ENCODE measurements around the gene RASAL1. TPM values are rescaled to one million over a fixed set of nuclear protein-coding genes. Genes with fewer than 3 reads are reported as not detected.

RASAL1 gene
- total RNA-seq, 1 experiment from 2014 or later: 0.32 TPM

DNA sequence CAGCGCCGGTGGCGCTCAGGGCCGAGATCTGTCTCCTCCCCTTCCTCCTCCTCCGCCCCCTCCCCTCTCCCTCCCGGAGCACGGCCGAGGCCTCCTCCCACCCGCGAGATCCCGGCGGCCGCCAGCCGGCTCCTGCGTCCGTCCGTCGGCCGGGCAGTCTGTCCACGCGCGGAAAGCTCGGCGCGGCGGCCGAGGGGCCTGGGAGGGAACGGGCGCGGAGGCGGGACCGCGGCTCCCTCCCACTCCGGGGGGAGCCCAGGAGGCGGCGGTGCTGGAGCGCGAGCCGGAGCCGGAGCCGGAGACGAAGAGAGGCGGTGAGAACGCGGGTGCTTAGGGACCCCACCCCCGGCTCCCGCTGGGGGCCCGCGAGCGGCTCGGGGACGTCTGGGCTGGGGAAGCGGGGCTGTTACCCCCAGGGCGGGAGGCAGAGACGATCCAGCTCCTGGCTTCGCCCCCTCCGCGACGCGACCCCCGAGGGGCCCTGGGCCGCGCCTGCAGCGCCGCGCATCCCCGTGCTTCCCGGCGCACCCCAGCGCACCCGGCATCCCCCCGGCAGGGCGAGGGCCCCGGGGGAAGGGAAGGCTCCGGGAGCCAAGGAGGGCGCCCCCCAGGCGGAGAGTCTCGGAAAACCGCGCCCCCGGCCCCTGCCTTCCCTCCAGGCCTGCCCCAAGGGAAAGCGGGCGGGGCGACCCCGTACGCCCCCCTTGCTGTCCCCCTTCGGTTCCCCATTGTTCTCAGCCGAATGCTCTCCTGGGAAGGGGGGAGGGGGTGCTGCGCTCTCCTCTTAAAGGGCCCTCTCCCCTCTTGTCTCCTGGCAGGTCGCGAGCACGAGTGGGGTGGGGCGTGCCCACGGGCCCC is 78.7 kb downstream of the RASAL1 start, which contains the start of gene DTX1:
TSS of gene DTX1 (plus strand) at position 100 of the 858 bp plus-strand sequence. CDS start 1,463 bp downstream, outside the sequence.
- Histone ChIP-seq H3K27ac (ENCODE audit: low read depth, low read length, poor library complexity, severe bottlenecking) (peak within 1 kb of the TSS; percentile 23), H3K9me3 (ENCODE audit: low read depth, low read length, poor library complexity, severe bottlenecking) (no peaks in the 10 kb centered on the region), H3K36me3 (ENCODE audit: insufficient read depth, low read length, poor library complexity, severe bottlenecking) (no peaks in the 10 kb centered on the region), H3K4me1 (ENCODE audit: insufficient read depth, low read length, poor library complexity, severe bottlenecking) (no peaks in the 10 kb centered on the region), H3K4me3 (ENCODE audit: low read depth, low read length, poor library complexity, severe bottlenecking) (peak within 1 kb of the TSS; percentile 59), H3K27me3 (replicated peaks; ENCODE audit: insufficient read depth, low read depth, low read length, poor library complexity) (peaks cover 15% of the 10 kb centered on the region)
- DNase-seq (ENCODE audit: low spot score): peak; percentile 12
- TF ChIP-seq, protein P1, sequence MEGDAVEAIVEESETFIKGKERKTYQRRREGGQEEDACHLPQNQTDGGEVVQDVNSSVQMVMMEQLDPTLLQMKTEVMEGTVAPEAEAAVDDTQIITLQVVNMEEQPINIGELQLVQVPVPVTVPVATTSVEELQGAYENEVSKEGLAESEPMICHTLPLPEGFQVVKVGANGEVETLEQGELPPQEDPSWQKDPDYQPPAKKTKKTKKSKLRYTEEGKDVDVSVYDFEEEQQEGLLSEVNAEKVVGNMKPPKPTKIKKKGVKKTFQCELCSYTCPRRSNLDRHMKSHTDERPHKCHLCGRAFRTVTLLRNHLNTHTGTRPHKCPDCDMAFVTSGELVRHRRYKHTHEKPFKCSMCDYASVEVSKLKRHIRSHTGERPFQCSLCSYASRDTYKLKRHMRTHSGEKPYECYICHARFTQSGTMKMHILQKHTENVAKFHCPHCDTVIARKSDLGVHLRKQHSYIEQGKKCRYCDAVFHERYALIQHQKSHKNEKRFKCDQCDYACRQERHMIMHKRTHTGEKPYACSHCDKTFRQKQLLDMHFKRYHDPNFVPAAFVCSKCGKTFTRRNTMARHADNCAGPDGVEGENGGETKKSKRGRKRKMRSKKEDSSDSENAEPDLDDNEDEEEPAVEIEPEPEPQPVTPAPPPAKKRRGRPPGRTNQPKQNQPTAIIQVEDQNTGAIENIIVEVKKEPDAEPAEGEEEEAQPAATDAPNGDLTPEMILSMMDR (conservative IDR thresholded peaks at IDR 0.05; ENCODE audit: low read depth, low read length): no peak
- TF ChIP-seq EZH2 (IDR thresholded peaks at IDR 0.05; ENCODE audit: borderline replicate concordance, low read depth, low read length, poor library complexity, severe bottlenecking): peak; percentile 68
- intact Hi-C loops (cut with micrococcal nuclease; ENCODE audit: unreplicated experiment): loop anchor here (10.0 kb wide), 1 partner anchor 368 kb away; the partner anchor contains the start of gene SDSL
- BruUV-seq (replicated peaks): no TSS peak
- POLR2A ChIA-PET (ENCODE audit: low non-redundant PET): no interaction called here
- CTCF ChIA-PET: no interaction called here

DNA sequence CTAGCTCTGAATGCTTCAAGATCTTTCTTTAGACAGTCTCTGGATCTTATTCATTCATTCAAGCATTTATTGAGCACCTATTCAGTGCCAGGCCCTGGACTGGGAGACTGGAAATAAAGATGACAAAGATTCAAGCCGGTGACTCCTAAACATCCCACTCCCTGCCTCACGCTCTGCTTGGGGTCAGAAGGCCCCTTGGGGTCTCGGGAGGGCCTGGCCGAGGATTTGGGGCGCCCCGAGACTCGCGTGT is 79.3 kb downstream of the RASAL1 start:
- Histone ChIP-seq H3K4me1 (ENCODE audit: insufficient read depth, low read length, poor library complexity, severe bottlenecking) (no peaks in the 10 kb centered on the region), H3K9me3 (ENCODE audit: low read depth, low read length, poor library complexity, severe bottlenecking) (no peaks in the 10 kb centered on the region), H3K4me3 (ENCODE audit: low read depth, low read length, poor library complexity, severe bottlenecking) (peak overlapping the region; percentile 59), H3K27ac (ENCODE audit: low read depth, low read length, poor library complexity, severe bottlenecking) (peak overlapping the region; percentile 23), H3K27me3 (replicated peaks; ENCODE audit: insufficient read depth, low read depth, low read length, poor library complexity) (peaks cover 15% of the 10 kb centered on the region), H3K36me3 (ENCODE audit: insufficient read depth, low read length, poor library complexity, severe bottlenecking) (no peaks in the 10 kb centered on the region)
- no TSS peak for BruUV-seq (replicated peaks)
- intact Hi-C loops (cut with micrococcal nuclease; ENCODE audit: unreplicated experiment): loop anchor here (10.0 kb wide), 1 partner anchor 368 kb away; the partner anchor contains the start of gene SDSL
- TF ChIP-seq, protein P1 (conservative IDR thresholded peaks at IDR 0.05; ENCODE audit: low read depth, low read length): no peak
- TF ChIP-seq EZH2 (IDR thresholded peaks at IDR 0.05; ENCODE audit: borderline replicate concordance, low read depth, low read length, poor library complexity, severe bottlenecking): no peak
- CTCF ChIA-PET: no interaction called here
- DNase-seq (ENCODE audit: low spot score): no peak
- POLR2A ChIA-PET (ENCODE audit: low non-redundant PET): no interaction called here

DNA sequence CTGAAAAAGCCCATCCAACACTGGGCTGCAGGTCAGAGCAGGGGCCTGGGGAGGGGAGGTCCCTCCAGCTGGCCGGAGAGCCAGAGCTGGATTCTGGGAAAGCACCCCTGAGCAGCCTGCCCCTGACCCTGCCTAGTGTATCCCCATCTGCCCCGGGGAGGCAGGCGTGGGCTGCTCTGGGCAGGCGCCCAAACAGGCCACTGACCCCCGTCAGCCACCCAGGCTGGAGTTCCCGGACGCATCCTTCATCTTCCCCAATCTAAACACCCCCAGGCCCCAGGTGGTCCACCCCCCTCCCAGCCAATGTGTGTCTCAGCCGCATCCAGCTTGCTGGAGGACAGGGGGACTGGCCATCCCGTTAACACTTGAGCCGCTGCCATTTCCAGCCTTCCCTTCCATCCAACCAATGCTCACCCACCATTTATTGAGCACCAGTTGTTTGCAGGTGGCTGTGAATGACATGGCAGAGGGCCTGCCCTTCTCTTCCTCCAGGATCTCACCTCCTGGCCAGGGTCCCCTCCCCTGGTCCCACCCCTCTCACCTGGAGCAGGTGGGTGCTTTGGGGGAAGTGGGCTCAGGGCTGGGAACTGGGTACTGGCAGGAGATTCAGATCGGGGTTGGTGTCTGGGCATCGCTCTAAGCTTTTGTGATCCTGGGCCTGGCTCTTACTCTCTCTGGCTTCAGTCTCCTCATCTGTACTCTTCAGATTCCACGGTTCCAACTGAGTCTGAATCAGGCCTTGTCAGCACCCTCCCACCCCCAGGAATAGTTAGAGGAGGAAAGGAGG is 79.8 kb downstream of the RASAL1 start:
- ChIA-PET CTCF (no interaction called here), POLR2A (ENCODE audit: low non-redundant PET) (no interaction called here)
- H3K27me3 ChIP-seq (replicated peaks; ENCODE audit: insufficient read depth, low read depth, low read length, poor library complexity): peaks cover 15% of the 10 kb centered on the region
- H3K9me3 ChIP-seq (ENCODE audit: low read depth, low read length, poor library complexity, severe bottlenecking): no peaks in the 10 kb centered on the region
- H3K4me1 ChIP-seq (ENCODE audit: insufficient read depth, low read length, poor library complexity, severe bottlenecking): no peaks in the 10 kb centered on the region
- no TSS peak for BruUV-seq (replicated peaks)
- intact Hi-C loops (cut with micrococcal nuclease; ENCODE audit: unreplicated experiment): loop anchor here (10.0 kb wide), 1 partner anchor 369 kb away; the partner anchor contains the start of gene SDSL
- no peak overlapping the region for H3K4me3 ChIP-seq (ENCODE audit: low read depth, low read length, poor library complexity, severe bottlenecking)
- no peak overlapping the region for H3K27ac ChIP-seq (ENCODE audit: low read depth, low read length, poor library complexity, severe bottlenecking)
- H3K36me3 ChIP-seq (ENCODE audit: insufficient read depth, low read length, poor library complexity, severe bottlenecking): no peaks in the 10 kb centered on the region
- TF ChIP-seq EZH2 (IDR thresholded peaks at IDR 0.05; ENCODE audit: borderline replicate concordance, low read depth, low read length, poor library complexity, severe bottlenecking): no peak
- TF ChIP-seq, protein P1 (conservative IDR thresholded peaks at IDR 0.05; ENCODE audit: low read depth, low read length): no peak
- DNase-seq (ENCODE audit: low spot score): no peak

All from A673 (cell line).